H1 (cell line): ENCODE results near the gene CLCF1. TPM values are rescaled to one million over a fixed set of nuclear protein-coding genes. Genes with fewer than 3 reads are reported as not detected.

ENCODE experiments used
- CHD7 ChIP-seq: fragments of 300-600 bp; sonication (generic); IDR thresholded peaks from 2 replicates; pipeline ENCODE4 v1.7.1; 2012; ENCODE audit warnings: low read length, moderate library complexity, mild to moderate bottlenecking, inconsistent platforms; ENCODE audit not compliant: insufficient replicate concordance
- GABPA ChIP-seq: IDR thresholded peaks from 2 replicates; pipeline ENCODE4 v1.6.1; 2011; ENCODE audit warnings: mild to moderate bottlenecking, low read length, moderate library complexity, borderline replicate concordance; ENCODE audit not compliant: insufficient read depth
- KDM4A ChIP-seq: IDR thresholded peaks from one replicate; pipeline ENCODE4 v1.7.1; 2012; ENCODE audit warnings: low read depth, mild to moderate bottlenecking, moderate library complexity, low read length, inconsistent platforms; ENCODE audit not compliant: severe bottlenecking
- RAD21 ChIP-seq, 2 experiments: IDR thresholded peaks in 1 of 2; conservative IDR thresholded peaks in 1 of 2; 2 replicates each; pipeline ENCODE4 v1.6.1; 2011; ENCODE audit warnings: low read depth in 2 of 2, low read length in 2 of 2, improper control_type of control experiment in 1 of 2, inconsistent platforms in 1 of 2, mild to moderate bottlenecking in 1 of 2, moderate library complexity in 1 of 2
- SIN3A ChIP-seq, 2 experiments: IDR thresholded peaks in 1 of 2; conservative IDR thresholded peaks in 1 of 2; 2 replicates each; pipeline ENCODE4 v1.6.1; 2011 to 2012; ENCODE audit warnings: low read length in 2 of 2, improper control_type of control experiment in 1 of 2, low read depth in 1 of 2, mild to moderate bottlenecking in 1 of 2
- SP4 ChIP-seq: IDR thresholded peaks from 2 replicates; pipeline ENCODE4 v1.6.1; 2012; ENCODE audit warnings: low read length, inconsistent platforms
- polyA plus RNA-seq, 7 experiments: library from polyadenylated mRNA; depleted of rRNA in 3 of 7; stranded (reverse) in 5 of 7; unstranded in 2 of 7; fragments of >200 nt in 5 of 7; fragments of 200-250 nt in 2 of 7; gene quantifications; 1 replicate in 5 of 7; 2 replicates in 1 of 7; 4 replicates in 1 of 7; pipeline versions ENCODE4 v1.2.1 to v1.2.3, GENCODE V29; 2011 to 2013; ENCODE audit warnings: missing spikeins in 2 of 7, mixed read lengths in 2 of 7
- total RNA-seq: library from RNA; stranded (reverse); fragmentation: NEBNext Ultra II Directional; extraction: Animal tissue kit (Norgen Biotek cat#: 25700); gene quantifications from 2 replicates; pipeline ENCODE4 v1.2.1, GENCODE V29; 2021

CLCF1 gene
- total and polyA plus RNA-seq, 2 of the 8 experiments (the other 6 are each of a cell fraction or from before 2014, with no cell fraction given) = 0.32 to 1.2 TPM

GRCh38 chr11:67369801-67370284 lies 3.6 kb downstream of the CLCF1 start (continued):
- TF ChIP-seq CHD7 (no peak), GABPA (no peak), SP4 (no peak), KDM4A (no peak), SIN3A (conservative IDR thresholded peaks at IDR 0.05 in 1 of 2, IDR thresholded peaks at IDR 0.05 in 1 of 2; ENCODE audit: low read depth in 1 of 2, low read length in 2 of 2) (no peak), RAD21 (IDR thresholded peaks at IDR 0.05 in 1 of 2, conservative IDR thresholded peaks at IDR 0.05 in 1 of 2; ENCODE audit: low read depth in 2 of 2, low read length in 2 of 2) (no peak)
- TF ChIP-seq, all 59 proteins: peak for 0
